Loucy (cell line): ENCODE data around the gene CENPP.

Source experiments
- CTCF ChIP-seq: fragments of 200-600 bp; sonication (generic); conservative IDR thresholded peaks from 2 replicates; pipeline ENCODE4 v1.5.1; 2014; ENCODE audit warnings: mild to moderate bottlenecking, antibody characterized with exemption, low read length
- EZH2phosphoT487 ChIP-seq: fragments of 200-600 bp; IDR thresholded peaks from 2 replicates; pipeline ENCODE4 v1.6.1; 2018; ENCODE audit warnings: antibody characterized with exemption, mild to moderate bottlenecking, moderate library complexity, borderline replicate concordance

DNA sequence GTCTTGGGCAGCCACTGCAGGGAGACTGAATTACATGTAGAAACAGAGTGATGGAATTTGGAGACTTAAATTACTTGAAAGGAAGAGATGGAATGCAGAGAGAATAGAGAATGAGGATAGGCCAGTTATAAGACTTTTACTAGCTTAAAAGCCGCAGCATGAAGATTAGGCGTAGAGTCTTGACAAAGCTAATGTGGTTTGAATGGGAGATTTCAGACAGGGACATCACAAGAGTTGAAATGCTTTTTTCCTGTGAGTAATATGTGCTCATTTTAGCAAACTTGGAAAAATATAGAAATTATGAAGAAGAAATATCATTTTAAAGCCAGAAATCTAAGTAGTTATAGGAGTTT is 7.5 kb downstream of the CENPP start:
- TF ChIP-seq CTCF (no peak), EZH2phosphoT487 (no peak)
